Mesodermal cell (in vitro differentiated cells): ENCODE measurements around the gene PTPRE.

Experiments used
- H3K27ac ChIP-seq: 2 replicates; pipeline ENCODE4 v1.7.0; 2013; ENCODE audit warnings: mild to moderate bottlenecking, low read depth, low read length, moderate library complexity; ENCODE audit not compliant: severe bottlenecking
- H3K36me3 ChIP-seq: 2 replicates; pipeline ENCODE4 v1.7.1; 2013; ENCODE audit warnings: mild to moderate bottlenecking, low read length, moderate library complexity; ENCODE audit not compliant: control insufficient read depth, insufficient read depth
- H3K4me1 ChIP-seq: one replicate; pipeline ENCODE4 v1.7.1; 2013; ENCODE audit warnings: mild to moderate bottlenecking, low read length; ENCODE audit not compliant: insufficient read depth, control insufficient read depth, poor library complexity, severe bottlenecking
- H3K4me3 ChIP-seq: 2 replicates; pipeline ENCODE4 v1.7.0; 2013; ENCODE audit warnings: low read length, control low read depth, mild to moderate bottlenecking; ENCODE audit not compliant: insufficient read depth, poor library complexity, severe bottlenecking; ENCODE audit errors: extremely low read depth
- H3K9me3 ChIP-seq: 2 replicates; pipeline ENCODE4 v1.7.1; 2013; ENCODE audit warnings: mild to moderate bottlenecking, low read length, moderate library complexity; ENCODE audit not compliant: control insufficient read depth
- WGBS, 2 experiments: methylation state at CpG; one replicate each; pipeline ENCODE4 v1.1.5; 2013; ENCODE audit warnings: missing lambda C conversion rate in 2 of 2; ENCODE audit not compliant: insufficient coverage in 2 of 2; 5-methylcytosine and 5-hydroxymethylcytosine counted together

Gene PTPRE

DNA sequence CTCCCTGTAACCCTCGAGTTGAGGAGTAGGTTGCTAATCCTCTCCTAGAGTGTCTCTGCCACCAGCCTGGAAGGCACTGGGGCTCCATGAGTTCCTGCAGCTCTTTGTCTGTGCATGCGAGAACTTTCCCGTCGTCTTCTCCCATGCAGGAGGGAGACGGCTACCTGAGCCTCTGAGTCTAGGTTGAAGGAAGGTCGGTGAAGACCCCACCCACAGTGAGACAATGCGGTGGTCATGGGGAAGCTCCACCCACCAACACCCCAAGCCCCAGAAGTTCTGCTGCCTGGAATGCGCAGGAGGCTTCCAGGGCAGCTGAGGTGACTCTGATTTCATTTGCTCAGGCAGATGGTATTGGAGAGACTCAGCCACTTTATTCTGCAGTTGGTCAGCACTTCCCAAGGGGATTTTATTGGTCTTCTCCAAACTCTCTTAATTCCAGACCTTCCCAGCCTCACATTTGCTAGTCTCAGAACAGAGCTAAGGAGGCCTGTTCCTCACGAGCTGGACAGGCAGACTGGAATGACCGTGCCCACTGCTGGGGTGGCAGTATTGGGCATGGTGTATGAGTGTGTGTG lies 36.5 kb downstream of the PTPRE start:
- no peak overlapping the region for H3K4me3 ChIP-seq
- no peaks in the 10 kb centered on the region for H3K9me3 ChIP-seq
- no peaks in the 10 kb centered on the region for H3K36me3 ChIP-seq
- H3K27ac ChIP-seq: peak overlapping the region; percentile 61
- 98 to 100% methylated on average over 1 to 7 of the region's 10 CpGs for WGBS, 2 experiments
- H3K4me1 ChIP-seq: peaks cover 18% of the 10 kb centered on the region

GRCh38 chr10:127944256-127944655 lies 37.4 kb downstream of the PTPRE start:
- Histone ChIP-seq H3K4me3 (no peak overlapping the region), H3K36me3 (no peaks in the 10 kb centered on the region), H3K9me3 (no peaks in the 10 kb centered on the region), H3K4me1 (peaks cover 18% of the 10 kb centered on the region), H3K27ac (no peak overlapping the region)
- 96% methylated on average over 2 of the region's 2 CpGs for WGBS, 2 experiments

- H3K4me1 ChIP-seq: peaks cover 18% of the 10 kb centered on the region
- H3K9me3 ChIP-seq: no peaks in the 10 kb centered on the region
- no peaks in the 10 kb centered on the region for H3K36me3 ChIP-seq
- 100% methylated on average over 2 of the region's 2 CpGs for WGBS, 2 experiments
- H3K27ac ChIP-seq: no peak overlapping the region
- no peak overlapping the region for H3K4me3 ChIP-seq
Observed at GRCh38 chr10:127945341-127945758, 38.4 kb downstream of the PTPRE start.

GRCh38 chr10:127945948-127946711 lies 39.2 kb downstream of the PTPRE start:
- WGBS, 2 experiments: 87 to 100% methylated on average over 3 to 4 of the region's 6 CpGs

GRCh38 chr10:127947211-127947610 lies 40.3 kb downstream of the PTPRE start:
- no CpG with 5 or more reads among the region's 1 CpG for WGBS, 2 experiments
- Histone ChIP-seq H3K36me3 (no peaks in the 10 kb centered on the region), H3K4me3 (no peak overlapping the region), H3K9me3 (no peaks in the 10 kb centered on the region), H3K27ac (no peak overlapping the region), H3K4me1 (peaks cover 10% of the 10 kb centered on the region)

More at GRCh38 chr10:127945948-127946711, 39.2 kb downstream of the PTPRE start:
- peaks cover 18% of the 10 kb centered on the region for H3K4me1 ChIP-seq
- H3K27ac ChIP-seq: no peak overlapping the region
- no peaks in the 10 kb centered on the region for H3K9me3 ChIP-seq
- no peaks in the 10 kb centered on the region for H3K36me3 ChIP-seq
- H3K4me3 ChIP-seq: no peak overlapping the region

DNA sequence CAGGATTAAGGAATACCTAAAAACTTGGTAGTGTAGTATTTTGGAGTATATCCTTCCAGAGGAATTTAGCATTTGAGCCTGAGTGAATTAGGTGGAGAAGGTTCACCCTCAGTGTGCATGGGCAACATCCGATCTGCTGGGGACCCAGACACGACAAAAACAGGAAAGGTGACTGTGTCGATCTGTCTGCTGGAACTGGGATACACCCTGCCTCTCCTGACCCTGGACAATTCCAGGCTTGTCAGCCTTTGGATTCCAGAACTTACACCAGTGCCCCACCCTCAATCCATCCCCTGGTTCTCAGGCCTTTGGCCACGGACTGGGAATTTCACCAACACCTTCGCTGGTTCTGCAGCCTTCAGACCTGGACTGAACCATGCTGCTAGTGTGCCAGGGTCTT lies 41.9 kb downstream of the PTPRE start:
- Histone ChIP-seq H3K4me1 (no peaks in the 10 kb centered on the region), H3K4me3 (no peak overlapping the region), H3K36me3 (no peaks in the 10 kb centered on the region), H3K27ac (no peak overlapping the region), H3K9me3 (no peaks in the 10 kb centered on the region)
- 91 to 97% methylated on average over 3 to 5 of the region's 5 CpGs for WGBS, 2 experiments

DNA sequence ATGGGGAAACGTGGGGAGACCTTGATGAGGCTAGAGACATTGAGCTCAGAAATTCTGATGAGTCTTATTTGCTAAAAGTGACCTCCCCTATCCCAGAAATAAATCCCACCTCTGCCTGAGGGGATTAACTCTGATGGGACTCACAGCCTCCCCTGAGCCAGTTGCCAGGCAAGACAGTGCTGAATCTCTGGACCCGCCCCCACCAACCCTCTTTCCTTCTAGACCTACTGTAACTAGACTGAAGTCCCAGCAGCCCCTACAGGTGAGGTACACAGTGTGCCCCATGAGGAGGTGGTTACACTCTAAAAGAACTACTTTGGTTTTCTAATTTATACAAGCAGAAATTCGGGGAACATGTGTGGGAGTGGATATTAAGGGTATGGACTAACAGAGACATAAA lies 42.9 kb downstream of the PTPRE start:
- no peaks in the 10 kb centered on the region for H3K9me3 ChIP-seq
- H3K4me3 ChIP-seq: no peak overlapping the region
- no peaks in the 10 kb centered on the region for H3K4me1 ChIP-seq
- no peak overlapping the region for H3K27ac ChIP-seq
- WGBS, 2 experiments: 80 to 100% methylated on average over 1 of the region's 3 CpGs
- H3K36me3 ChIP-seq: no peaks in the 10 kb centered on the region

GRCh38 chr10:127951861-127952574 lies 45.1 kb downstream of the PTPRE start:
- H3K4me1 ChIP-seq: no peaks in the 10 kb centered on the region
- 70 to 75% methylated on average over 1 of the region's 2 CpGs for WGBS, 2 experiments
- H3K9me3 ChIP-seq: peaks cover 4% of the 10 kb centered on the region
- no peak overlapping the region for H3K4me3 ChIP-seq
- H3K27ac ChIP-seq: no peak overlapping the region
- H3K36me3 ChIP-seq: no peaks in the 10 kb centered on the region

GRCh38 chr10:127952575-127952869 lies 45.6 kb downstream of the PTPRE start:
- no peak overlapping the region for H3K4me3 ChIP-seq
- no peaks in the 10 kb centered on the region for H3K36me3 ChIP-seq
- WGBS, 2 experiments: 60% methylated on average over 1 of the region's 2 CpGs; no CpG with 5 or more reads in 1 of the 2 experiments
- H3K4me1 ChIP-seq: no peaks in the 10 kb centered on the region
- no peak overlapping the region for H3K27ac ChIP-seq
- peaks cover 4% of the 10 kb centered on the region for H3K9me3 ChIP-seq

- WGBS, 2 experiments: 98 to 100% methylated on average over 4 of the region's 4 CpGs
- Histone ChIP-seq H3K27ac (no peak overlapping the region), H3K9me3 (peaks cover 4% of the 10 kb centered on the region), H3K4me1 (no peaks in the 10 kb centered on the region), H3K4me3 (no peak overlapping the region), H3K36me3 (no peaks in the 10 kb centered on the region)
Observed at GRCh38 chr10:127952918-127953317, 46.0 kb downstream of the PTPRE start.

GRCh38 chr10:127953876-127954275 lies 47.0 kb downstream of the PTPRE start:
- no peak overlapping the region for H3K4me3 ChIP-seq
- H3K27ac ChIP-seq: no peak overlapping the region
- peaks cover 4% of the 10 kb centered on the region for H3K9me3 ChIP-seq
- 100% methylated on average over 1 of the region's 1 CpG; no CpG with 5 or more reads in 1 of the 2 experiments for WGBS, 2 experiments
- H3K36me3 ChIP-seq: no peaks in the 10 kb centered on the region
- H3K4me1 ChIP-seq: no peaks in the 10 kb centered on the region
